A549 (cell line): ENCODE data around the gene PTPRCAP.

Source experiments
- CTCF ChIP-seq: fragments of >200 bp; sonication (Bioruptor Twin); formaldehyde crosslinking; IDR thresholded peaks from 3 replicates; pipeline ENCODE4 v1.5.1; 2016
- POLR2A ChIP-seq: IDR thresholded peaks from 2 replicates; pipeline ENCODE4 v1.6.1; 2012; ENCODE audit warnings: mild to moderate bottlenecking, low read length

- TF ChIP-seq CTCF, result no peak
- TF ChIP-seq POLR2A, result no peak
Observed at GRCh38 chr11:67466367-67466766, 28.9 kb upstream of the PTPRCAP start.
